Measurements from ENCODE around the gene ABI3BP. TPM values are rescaled to one million over a fixed set of nuclear protein-coding genes. Genes with fewer than 3 reads are reported as not detected.

The ABI3BP gene
- total RNA-seq, 1 experiment from 2014 or later: 0.28 TPM

GRCh38 chr3:100972301-100972844 lies 20.8 kb downstream of the ABI3BP start:
- WGBS (ENCODE audit: extremely low coverage, insufficient read length, low lambda C conversion rate): no CpG with 5 or more reads among the region's 2 CpGs
- H2BK20ac ChIP-seq (ENCODE audit: low read depth, low read length, poor library complexity, severe bottlenecking): no peak overlapping the region
- H2BK12ac ChIP-seq (ENCODE audit: insufficient read length, low read depth, low read length): no peak overlapping the region
- H3T11ph ChIP-seq (ENCODE audit: low read length): no peak overlapping the region
- no peaks in the 10 kb centered on the region for H3K27me3 Mint-ChIP-seq (ENCODE audit: low read depth)
- no peaks in the 10 kb centered on the region for H3K4me1 ChIP-seq (ENCODE audit: insufficient read depth, low read length)
- H3K36me3 Mint-ChIP-seq (ENCODE audit: insufficient read depth in 1 of 3, low read depth in 3 of 3): no peaks in the 10 kb centered on the region
- H2BK15ac ChIP-seq (ENCODE audit: low read depth, low read length): no peak overlapping the region
- no peak overlapping the region for H3K27ac ChIP-seq (ENCODE audit: insufficient read length, low read depth, low read length)
- H3K27me3 ChIP-seq (ENCODE audit: insufficient read depth, low read length): no peaks in the 10 kb centered on the region
- no peaks in the 10 kb centered on the region for H3K23me2 ChIP-seq (ENCODE audit: insufficient read length, low read depth, low read length, poor library complexity, severe bottlenecking)
- H2AK5ac ChIP-seq (ENCODE audit: insufficient read length, low read length): no peak overlapping the region
- H2AFZ ChIP-seq (ENCODE audit: low read length): no peak overlapping the region
- DNase-seq: no peak
- no peak overlapping the region for H3K56ac ChIP-seq (ENCODE audit: insufficient read length, low read depth, low read length)
- no peak overlapping the region for H3K14ac ChIP-seq (ENCODE audit: insufficient read depth, low read length)
- no peaks in the 10 kb centered on the region for H3K4me1 Mint-ChIP-seq
- no peaks in the 10 kb centered on the region for H4K20me1 ChIP-seq (ENCODE audit: control insufficient read depth, insufficient read depth, insufficient read length)
- H3K9me3 ChIP-seq (ENCODE audit: control insufficient read depth, low read depth, low read length): no peaks in the 10 kb centered on the region
- H4K8ac ChIP-seq (replicated peaks; ENCODE audit: insufficient read length, low read depth, low read length): no peak overlapping the region
- H3K23ac ChIP-seq (ENCODE audit: insufficient read length, low read depth, low read length): no peak overlapping the region
- no peak overlapping the region for H3K4me3 Mint-ChIP-seq
- no peak overlapping the region for H3K4me2 ChIP-seq (ENCODE audit: insufficient read depth, insufficient read length, low read length)
- no peak overlapping the region for H2BK120ac ChIP-seq (ENCODE audit: low read depth, low read length, poor library complexity, severe bottlenecking)
- no peak overlapping the region for H3K4ac ChIP-seq (ENCODE audit: low read depth, low read length)
- no peak overlapping the region for H4K5ac ChIP-seq (ENCODE audit: insufficient read length, low read depth, low read length)
- no peaks in the 10 kb centered on the region for H3K79me1 ChIP-seq (ENCODE audit: insufficient read depth, low read depth, low read length, poor library complexity, severe bottlenecking)
- no peak overlapping the region for H4K91ac ChIP-seq (ENCODE audit: insufficient read length, low read depth, low read length)
- no peaks in the 10 kb centered on the region; a peak in 1 of 5 replicates for H3K9me3 Mint-ChIP-seq
- no peak overlapping the region for H3K9ac ChIP-seq (ENCODE audit: extremely low read depth, insufficient read length, low read length)
- TF ChIP-seq CTCF (conservative IDR thresholded peaks at IDR 0.05): no peak
- no peaks in the 10 kb centered on the region for H3K79me2 ChIP-seq (ENCODE audit: insufficient read depth, low read length)
- no peak overlapping the region for H2BK5ac ChIP-seq (ENCODE audit: insufficient read length, low read length)
- no peak overlapping the region for H3K18ac ChIP-seq (ENCODE audit: insufficient read length, low read depth, low read length)
- H3K27ac Mint-ChIP-seq: no peak overlapping the region

Data from H9 (cell line).